SK-N-MC (cell line): ENCODE results near the gene NR0B2.

Experiments
- EZH2 ChIP-seq: fragments of 200-600 bp; sonication (generic); IDR thresholded peaks from one replicate; pipeline ENCODE4 v1.6.1; 2017; ENCODE audit warnings: antibody characterized with exemption
- POLR2AphosphoS5 ChIP-seq: IDR thresholded peaks from 2 replicates; pipeline ENCODE4 v1.6.1; 2012; ENCODE audit warnings: mild to moderate bottlenecking, low read depth, low read length, borderline replicate concordance

- TF ChIP-seq POLR2AphosphoS5, result no peak
- no peak for TF ChIP-seq EZH2
These were observed 3.8 kb downstream of the NR0B2 start for GRCh38 chr1:26909951-26910342.
